ENCODE measurements around the gene ERC2.

ERC2 gene

DNA sequence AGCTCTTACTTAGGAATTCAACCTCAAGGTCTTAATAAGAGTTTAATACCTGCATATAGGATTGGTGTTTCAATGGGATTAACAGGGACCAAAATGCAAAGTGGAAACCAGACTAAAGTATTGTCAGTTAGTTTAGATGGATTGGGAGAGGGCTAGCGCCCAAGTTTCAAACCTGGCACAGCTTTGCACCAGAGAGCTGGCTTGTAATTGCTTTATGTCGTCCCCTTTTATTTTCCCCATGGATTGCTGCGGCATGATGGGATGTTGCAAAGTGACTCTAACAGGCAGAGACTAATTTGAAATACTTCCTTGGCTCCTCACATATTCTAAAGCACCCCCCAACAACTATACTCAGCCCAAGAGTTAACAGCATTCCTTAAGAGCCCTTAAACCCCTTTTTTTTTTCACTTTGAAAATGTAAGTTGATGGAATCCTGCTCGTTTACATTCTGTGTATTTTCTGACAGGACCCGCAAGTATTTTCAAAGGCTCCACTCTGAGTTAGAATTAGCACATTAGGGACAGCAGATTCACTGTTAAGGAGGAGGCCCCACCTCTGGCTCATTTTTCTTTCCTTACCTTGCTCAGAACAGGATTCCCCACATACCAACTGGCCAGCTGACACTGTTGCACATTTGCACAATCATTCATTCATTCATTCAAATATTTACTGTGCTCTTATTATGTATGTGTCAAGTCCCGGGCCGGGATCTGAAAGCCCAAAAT is 214.2 kb downstream of the ERC2 start:
- DNase-seq (ENCODE audit: low read depth), result no peak

DNA sequence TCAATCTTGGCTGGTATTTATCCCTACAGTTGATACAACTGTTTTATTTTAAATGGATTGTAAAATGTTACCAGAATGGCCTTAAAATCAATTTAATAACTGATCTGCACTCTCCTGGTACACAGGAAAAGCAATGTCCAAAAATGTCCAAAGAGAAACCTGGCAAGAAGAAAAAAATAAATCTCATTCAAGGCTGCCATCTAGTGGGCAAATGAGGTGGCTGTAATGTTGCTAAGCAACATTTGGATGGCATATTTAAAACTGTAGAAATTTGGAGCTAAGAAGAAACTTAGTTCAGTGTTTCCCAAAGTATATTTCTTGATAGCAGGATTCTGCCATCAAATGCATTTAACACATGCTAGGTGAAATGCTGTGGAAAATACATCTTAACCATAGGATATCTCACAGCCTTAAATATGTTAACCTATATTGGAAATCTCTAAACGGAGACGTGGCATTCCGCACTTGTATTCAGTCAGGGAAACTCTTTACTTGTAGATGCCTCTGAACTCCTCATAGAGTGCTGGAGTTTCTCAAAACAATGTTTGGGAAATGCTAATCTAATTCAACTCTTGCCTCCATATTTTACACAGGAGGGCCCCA is 216.8 kb downstream of the ERC2 start:
- no peak for DNase-seq (ENCODE audit: low read depth)

GRCh38 chr3:56248021-56248420 is 220.2 kb downstream of the ERC2 start:
- no peak for DNase-seq (ENCODE audit: low read depth)

DNA sequence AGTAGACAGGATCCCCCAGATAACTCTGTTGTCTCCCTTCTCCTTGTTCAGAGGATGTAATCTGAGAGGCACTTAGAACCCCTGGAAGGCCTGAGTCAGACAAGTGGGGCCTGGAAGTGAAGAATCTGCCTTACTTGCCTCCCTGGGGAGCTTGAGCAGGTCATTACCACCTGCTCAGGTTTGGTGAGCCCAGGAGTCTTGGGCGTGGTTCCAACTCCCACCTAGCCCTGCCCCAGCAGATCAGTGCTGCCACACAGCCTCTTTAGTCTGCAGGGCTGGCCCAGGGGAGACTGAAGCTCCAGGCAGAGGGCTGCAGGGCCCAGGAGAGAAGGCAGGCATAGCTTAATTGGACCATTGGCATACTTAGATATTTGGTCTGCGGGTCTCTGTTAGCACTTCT is 230.0 kb downstream of the ERC2 start:
- no peak for DNase-seq (ENCODE audit: low read depth)

- no peak for DNase-seq (ENCODE audit: low read depth)
Observed at GRCh38 chr3:56233742-56234141, 234.5 kb downstream of the ERC2 start.

DNA sequence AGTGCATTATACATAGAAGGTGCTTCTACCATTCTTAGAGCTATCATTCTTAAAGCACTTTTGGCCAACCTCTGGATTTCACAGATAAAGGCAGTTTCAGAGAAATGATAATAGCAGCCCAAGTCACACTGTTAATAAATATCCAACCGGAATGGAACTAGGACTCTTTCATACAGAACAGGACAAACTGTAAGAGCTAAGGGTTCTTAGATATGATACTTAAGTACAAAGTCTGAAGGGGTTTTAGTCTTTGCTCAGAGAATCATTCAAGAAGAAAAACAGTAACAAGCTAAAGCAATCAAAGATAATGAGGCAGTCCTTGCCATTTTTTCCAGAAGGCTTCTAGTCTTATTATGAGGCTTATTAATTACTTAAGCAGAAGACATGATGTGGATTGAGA is 239.0 kb downstream of the ERC2 start:
- DNase-seq (ENCODE audit: low read depth), result no peak

DNA sequence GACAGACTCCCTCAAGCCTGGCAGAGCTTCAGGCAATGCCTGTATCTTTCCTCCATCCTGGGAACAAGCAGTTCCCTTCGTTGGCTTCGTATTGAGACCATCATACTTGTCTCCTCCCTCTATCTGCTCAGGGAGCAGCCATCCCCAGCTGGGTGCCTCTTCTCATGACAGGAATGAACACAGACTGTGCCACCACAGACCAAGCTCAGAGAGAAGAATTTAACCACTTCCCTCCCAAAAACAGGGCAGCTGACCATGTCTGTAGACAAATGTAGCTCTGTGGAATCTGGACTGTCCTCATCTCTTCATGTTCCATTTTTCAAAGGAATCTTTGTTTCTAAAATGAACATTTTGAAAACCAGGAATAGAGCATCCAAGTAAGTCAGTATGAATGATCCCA is 245.4 kb downstream of the ERC2 start:
- no peak for DNase-seq (ENCODE audit: low read depth)

DNA sequence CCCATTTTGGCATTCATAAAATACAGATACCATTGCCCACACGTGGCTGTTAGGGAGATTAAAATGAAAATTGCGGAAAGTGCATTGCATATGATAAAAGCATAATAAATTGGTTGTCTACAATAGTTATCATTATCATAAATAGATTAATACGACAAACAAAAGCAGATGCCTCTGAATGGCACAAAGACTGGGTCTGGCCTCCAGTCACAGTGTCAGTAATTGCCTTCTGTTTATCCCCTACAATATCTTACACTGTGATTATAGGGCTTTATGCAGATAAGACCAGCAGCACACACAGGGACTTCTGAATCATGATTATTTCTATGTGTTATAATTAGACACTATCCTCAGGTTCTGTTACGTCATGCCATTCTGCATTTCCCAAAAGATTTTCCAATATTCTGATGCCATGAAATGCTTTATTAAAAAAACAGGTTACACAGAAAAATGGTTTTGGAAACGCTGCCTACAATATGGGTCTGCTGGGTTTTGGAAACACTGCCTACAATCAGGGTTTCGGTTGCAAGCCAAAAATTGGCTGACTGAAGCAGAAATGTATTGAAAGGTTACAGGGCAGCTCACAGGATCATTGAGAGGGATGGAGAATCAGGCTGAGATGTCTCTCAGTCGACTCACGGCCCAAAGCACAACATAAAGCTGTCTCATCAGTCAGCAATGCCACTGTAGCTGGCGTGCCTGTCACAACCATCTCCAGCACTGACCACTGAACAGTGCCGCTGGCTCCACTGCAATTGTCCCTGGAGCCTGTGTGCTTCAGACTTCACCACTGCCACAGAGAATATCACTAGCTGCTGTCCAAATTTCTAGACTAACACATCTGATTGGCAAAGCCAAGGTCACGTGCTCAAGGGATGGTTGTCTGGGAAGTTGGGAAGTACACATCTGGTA is 248.1 kb downstream of the ERC2 start:
- no peak for DNase-seq (ENCODE audit: low read depth)

- DNase-seq (ENCODE audit: low read depth), result no peak
Observed at GRCh38 chr3:56209982-56210751, 258.1 kb downstream of the ERC2 start.

- DNase-seq (ENCODE audit: low read depth), result no peak
Observed at GRCh38 chr3:56207922-56208321, 260.3 kb downstream of the ERC2 start.

DNA sequence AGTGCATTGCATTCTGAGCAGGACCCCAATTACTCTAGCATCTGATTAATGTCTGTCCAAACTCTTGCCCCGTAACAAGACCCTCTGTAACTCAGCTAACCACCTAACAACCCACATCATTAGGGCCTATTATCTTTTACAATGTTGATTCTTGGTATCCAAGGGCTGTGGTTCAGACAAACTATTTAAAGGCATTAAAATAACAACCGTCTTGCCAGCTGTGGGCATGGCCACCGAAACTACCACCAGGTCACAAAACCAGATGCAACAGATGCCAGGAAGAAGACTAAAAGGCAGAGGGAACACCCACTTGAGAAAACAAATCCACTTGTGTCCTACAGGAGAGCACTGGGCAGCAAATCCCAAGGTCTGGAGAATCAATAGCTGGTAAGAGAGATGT is 262.9 kb downstream of the ERC2 start:
- no peak for DNase-seq (ENCODE audit: low read depth)

DNA sequence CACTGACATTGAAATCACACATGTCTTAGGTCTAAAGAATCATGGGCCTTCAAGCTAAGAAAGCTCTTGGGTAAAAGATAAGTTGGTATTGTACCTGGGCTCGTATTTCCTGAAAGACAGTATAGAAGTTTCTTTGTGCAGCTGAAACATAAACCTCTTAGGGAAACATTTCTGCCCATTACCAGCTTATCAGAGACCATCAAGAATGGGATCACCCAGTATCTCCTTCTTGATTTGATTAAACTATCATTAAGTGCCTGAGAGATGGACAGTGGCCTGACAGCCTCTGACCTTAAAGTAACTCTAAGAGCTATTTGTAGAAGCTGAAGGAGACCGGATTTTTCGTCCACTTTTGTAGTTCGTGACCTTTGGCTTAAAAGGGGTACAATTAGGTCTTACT is 265.3 kb downstream of the ERC2 start:
- DNase-seq (ENCODE audit: low read depth), result no peak

GRCh38 chr3:56201407-56201806 is 266.9 kb downstream of the ERC2 start:
- DNase-seq (ENCODE audit: low read depth), result no peak

DNA sequence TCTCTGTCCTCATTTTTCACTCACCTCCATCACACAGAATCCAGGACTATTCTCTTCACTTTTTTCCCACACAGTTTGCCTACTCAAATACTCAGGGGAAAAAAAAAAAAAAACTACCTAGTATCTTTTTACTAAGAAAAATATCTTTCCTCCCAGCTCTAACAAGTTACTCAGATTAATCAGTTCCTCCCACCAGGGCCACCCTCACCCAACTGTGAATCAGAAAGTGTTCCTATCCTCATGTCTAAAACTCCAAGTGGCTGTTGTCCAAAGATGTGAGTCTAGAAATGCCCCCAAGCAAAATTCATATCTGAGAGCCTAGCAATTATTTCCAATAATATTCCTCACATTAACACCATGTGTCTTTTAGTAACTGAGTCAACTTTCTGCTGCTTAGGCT is 268.0 kb downstream of the ERC2 start:
- no peak for DNase-seq (ENCODE audit: low read depth)

GRCh38 chr3:56197991-56198390 is 270.3 kb downstream of the ERC2 start:
- DNase-seq (ENCODE audit: low read depth), result no peak

GRCh38 chr3:56197259-56197965 is 270.9 kb downstream of the ERC2 start:
- DNase-seq (ENCODE audit: low read depth), result no peak

DNA sequence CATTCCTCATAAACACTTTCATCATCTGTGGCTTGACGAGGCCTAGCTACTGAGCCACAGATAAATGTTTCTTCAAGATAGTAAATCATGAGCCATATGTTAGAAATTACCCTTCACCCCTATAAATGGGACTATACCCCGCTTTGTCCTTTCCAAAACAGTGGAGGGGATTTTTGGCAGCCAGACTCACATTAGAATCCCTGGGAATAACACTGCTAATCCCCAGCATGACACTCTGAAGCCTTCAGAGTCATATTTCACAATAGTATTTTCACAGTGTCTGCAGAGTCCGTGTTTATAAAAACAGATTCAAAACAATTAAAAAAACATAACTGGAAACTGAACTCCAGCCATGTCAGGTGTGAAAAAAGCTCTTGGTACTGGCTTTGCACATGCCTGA is 271.6 kb downstream of the ERC2 start:
- no peak for DNase-seq (ENCODE audit: low read depth)

- no peak for DNase-seq (ENCODE audit: low read depth)
Observed at GRCh38 chr3:56193519-56193918, 274.7 kb downstream of the ERC2 start.

- no peak for DNase-seq (ENCODE audit: low read depth)
Observed at GRCh38 chr3:56192001-56192400, 276.3 kb downstream of the ERC2 start.

- no peak for DNase-seq (ENCODE audit: low read depth)
Observed at GRCh38 chr3:56190771-56191305, 277.4 kb downstream of the ERC2 start.

GRCh38 chr3:56190130-56190529 is 278.1 kb downstream of the ERC2 start:
- DNase-seq (ENCODE audit: low read depth), result no peak

Data from stimulated activated CD8-positive, alpha-beta memory T cell treated with anti-CD3 and anti-CD28 coated beads, Interleukin-15, amount 100 ng/mL, for 24 hours (primary cell).